Loucy (cell line): ENCODE results near the gene AAK1.

Experiments
- EZH2phosphoT487 ChIP-seq: fragments of 200-600 bp; IDR thresholded peaks from 2 replicates; pipeline ENCODE4 v1.6.1; 2018; ENCODE audit warnings: antibody characterized with exemption, mild to moderate bottlenecking, moderate library complexity, borderline replicate concordance
- TF ChIP-seq, protein P1 (sequence below): fragments of 200-600 bp; sonication (generic); conservative IDR thresholded peaks from 2 replicates; pipeline ENCODE4 v1.5.1; 2014; ENCODE audit warnings: mild to moderate bottlenecking, antibody characterized with exemption, low read length

DNA sequence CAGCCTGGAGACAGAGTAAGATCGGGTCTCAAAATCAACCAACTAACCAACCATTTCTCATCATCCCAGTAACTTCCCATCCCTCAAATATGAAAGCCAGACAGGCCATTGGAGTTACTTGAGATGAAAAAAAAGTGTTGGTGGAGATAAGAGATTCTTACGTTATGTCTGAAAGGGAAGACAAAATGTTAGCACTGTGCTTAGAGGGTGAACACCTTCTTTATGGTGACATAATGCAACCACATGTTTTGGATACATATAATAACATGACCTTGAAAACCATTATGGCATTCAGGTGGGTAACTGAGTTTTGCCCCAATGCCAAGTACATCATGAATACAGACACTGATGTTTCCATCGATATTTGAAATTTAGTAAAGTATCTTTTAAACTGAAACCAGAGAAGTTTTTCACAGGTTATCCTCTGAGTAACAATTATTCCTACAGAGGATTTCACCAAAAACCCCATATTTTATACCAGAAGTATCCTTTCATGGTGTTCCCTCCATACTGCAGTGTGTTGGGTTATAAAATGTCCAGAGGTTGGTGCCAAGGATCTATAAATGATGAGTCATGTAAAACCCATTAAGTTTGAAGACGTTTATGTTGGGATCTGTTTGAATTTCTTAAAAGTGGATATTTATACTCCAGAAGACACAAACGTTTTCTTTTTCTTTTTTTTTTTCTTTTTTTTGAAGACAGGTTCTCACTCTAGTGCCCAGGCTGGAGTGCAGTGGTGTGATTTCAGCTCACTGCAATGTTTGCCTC, 45.5 kb downstream of the AAK1 start:
- TF ChIP-seq, protein P1, sequence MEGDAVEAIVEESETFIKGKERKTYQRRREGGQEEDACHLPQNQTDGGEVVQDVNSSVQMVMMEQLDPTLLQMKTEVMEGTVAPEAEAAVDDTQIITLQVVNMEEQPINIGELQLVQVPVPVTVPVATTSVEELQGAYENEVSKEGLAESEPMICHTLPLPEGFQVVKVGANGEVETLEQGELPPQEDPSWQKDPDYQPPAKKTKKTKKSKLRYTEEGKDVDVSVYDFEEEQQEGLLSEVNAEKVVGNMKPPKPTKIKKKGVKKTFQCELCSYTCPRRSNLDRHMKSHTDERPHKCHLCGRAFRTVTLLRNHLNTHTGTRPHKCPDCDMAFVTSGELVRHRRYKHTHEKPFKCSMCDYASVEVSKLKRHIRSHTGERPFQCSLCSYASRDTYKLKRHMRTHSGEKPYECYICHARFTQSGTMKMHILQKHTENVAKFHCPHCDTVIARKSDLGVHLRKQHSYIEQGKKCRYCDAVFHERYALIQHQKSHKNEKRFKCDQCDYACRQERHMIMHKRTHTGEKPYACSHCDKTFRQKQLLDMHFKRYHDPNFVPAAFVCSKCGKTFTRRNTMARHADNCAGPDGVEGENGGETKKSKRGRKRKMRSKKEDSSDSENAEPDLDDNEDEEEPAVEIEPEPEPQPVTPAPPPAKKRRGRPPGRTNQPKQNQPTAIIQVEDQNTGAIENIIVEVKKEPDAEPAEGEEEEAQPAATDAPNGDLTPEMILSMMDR, result no peak
- no peak for TF ChIP-seq EZH2phosphoT487
